Prostate gland (tissue), 2 donors: ENCODE results near the gene FCGBP.

Experiments
- CTCF ChIP-seq, 4 experiments: fragments of 200-600 bp in 2 of 4; fragments of 450-650 bp in 2 of 4; sonication (generic) in 2 of 4; IDR thresholded peaks; 1 replicate in 3 of 4; 2 replicates in 1 of 4; pipeline ENCODE4 v1.5.1; 2016 to 2019; ENCODE audit warnings: antibody characterized with exemption in 4 of 4, mild to moderate bottlenecking in 2 of 4, moderate library complexity in 2 of 4
- POLR2A ChIP-seq: fragments of 450-650 bp; IDR thresholded peaks from one replicate; pipeline ENCODE4 v1.6.1; 2016; ENCODE audit warnings: antibody characterized with exemption, mild to moderate bottlenecking

DNA sequence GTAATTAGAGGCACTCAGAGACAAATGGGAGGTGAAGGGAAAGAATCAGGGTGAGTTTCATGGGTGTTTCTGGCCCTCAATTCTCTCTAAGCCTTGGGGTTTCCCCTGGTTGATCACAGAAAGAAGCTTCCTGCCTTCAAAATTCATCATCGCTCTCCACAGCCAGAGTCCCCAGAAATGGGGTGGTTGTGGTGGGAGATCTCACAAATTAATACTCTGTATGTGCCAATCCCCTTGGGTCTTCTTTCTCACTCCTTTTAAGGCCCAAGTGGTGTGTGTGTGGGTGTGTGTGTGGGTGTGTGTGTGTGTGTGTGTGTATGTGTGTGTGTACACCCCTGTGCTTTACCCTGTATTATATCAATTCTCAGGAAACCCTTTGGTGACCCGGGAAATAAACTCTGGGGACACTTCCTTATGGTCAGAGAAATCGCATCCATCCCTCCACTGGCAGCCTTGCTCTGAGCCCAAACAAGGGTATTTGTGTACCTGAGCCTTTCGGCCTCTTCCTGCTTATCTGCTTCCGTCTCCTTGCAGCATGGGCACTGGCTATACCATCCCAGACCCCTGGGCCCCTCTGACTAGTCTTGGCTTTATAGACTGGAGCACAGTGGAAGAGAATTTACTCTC, 2.8 kb upstream of the FCGBP start:
- TF ChIP-seq CTCF (IDR thresholded peaks at IDR 0.05) (no peak), POLR2A (no peak)
